Liver (tissue), 9 donors: Measurements from ENCODE around the gene ZDHHC8. TPM values are rescaled to one million over a fixed set of nuclear protein-coding genes. Genes with fewer than 3 reads are reported as not detected.

Experiments used
- DNase-seq: peaks from one replicate; pipeline ENCODE4 v3.0.0-alpha.2; 2017; ENCODE audit warnings: low spot score
- H3K27ac ChIP-seq, 2 donors: one replicate each; pipeline ENCODE4 v1.7.0; 2013; ENCODE audit warnings: inconsistent platforms in 2 of 2, low read length in 2 of 2, control low read depth in 1 of 2, low read depth in 1 of 2, mild to moderate bottlenecking in 1 of 2
- H3K27me3 ChIP-seq, 4 donors: one replicate each; pipeline versions ENCODE4 v1.6.1 to v1.7.0; 2013; ENCODE audit warnings: low read length in 3 of 4, inconsistent platforms in 1 of 4, mild to moderate bottlenecking in 1 of 4, moderate library complexity in 1 of 4; ENCODE audit not compliant: control insufficient read depth in 4 of 4, insufficient read depth in 4 of 4
- H3K36me3 ChIP-seq, 4 donors: one replicate each; pipeline versions ENCODE4 v1.6.1 to v1.7.0; 2013; ENCODE audit warnings: low read length in 3 of 4, mild to moderate bottlenecking in 3 of 4, low read depth in 1 of 4, moderate library complexity in 1 of 4; ENCODE audit not compliant: control insufficient read depth in 4 of 4, insufficient read depth in 3 of 4
- H3K4me1 ChIP-seq, 4 donors: one replicate each; pipeline versions ENCODE4 v1.6.1 to v1.7.0; 2013; ENCODE audit warnings: low read length in 3 of 4, mild to moderate bottlenecking in 3 of 4, moderate library complexity in 1 of 4; ENCODE audit not compliant: control insufficient read depth in 4 of 4, insufficient read depth in 4 of 4
- H3K4me3 ChIP-seq, 3 donors: one replicate each; pipeline versions ENCODE4 v1.6.1 to v1.7.0; 2013; ENCODE audit warnings: low read length in 3 of 3, control low read depth in 1 of 3, low read depth in 1 of 3, mild to moderate bottlenecking in 1 of 3
- H3K9ac ChIP-seq, 2 donors: one replicate each; pipeline ENCODE4 v1.7.0; 2013; ENCODE audit warnings: low read length in 2 of 2, mild to moderate bottlenecking in 2 of 2, moderate library complexity in 2 of 2, control low read depth in 1 of 2, low read depth in 1 of 2
- H3K9me3 ChIP-seq, 4 donors: one replicate each; pipeline versions ENCODE4 v1.6.1 to v1.7.0; 2013; ENCODE audit warnings: low read length in 3 of 4; ENCODE audit not compliant: control insufficient read depth in 4 of 4
- FOXA1 ChIP-seq: IDR thresholded peaks from 2 replicates; pipeline ENCODE4 v1.6.1; 2016; ENCODE audit warnings: antibody characterized with exemption
- FOXA2 ChIP-seq: IDR thresholded peaks from 2 replicates; pipeline ENCODE4 v1.6.1; 2016; ENCODE audit warnings: antibody characterized with exemption
- HNF4A ChIP-seq, 2 donors: conservative IDR thresholded peaks; 2 replicates each; pipeline ENCODE4 v1.6.1; 2016; ENCODE audit warnings: antibody characterized with exemption in 2 of 2, mild to moderate bottlenecking in 2 of 2
- JUND ChIP-seq, 2 donors: IDR thresholded peaks; 2 replicates each; pipeline ENCODE4 v1.6.1; 2016; ENCODE audit warnings: antibody characterized with exemption in 2 of 2
- NR2F2 ChIP-seq: IDR thresholded peaks from 2 replicates; pipeline ENCODE4 v1.6.1; 2016; ENCODE audit warnings: antibody characterized with exemption
- RAD21 ChIP-seq, 2 donors: IDR thresholded peaks; 2 replicates each; pipeline ENCODE4 v1.6.1; 2016; ENCODE audit warnings: antibody characterized with exemption in 2 of 2, mild to moderate bottlenecking in 2 of 2
- RXRA ChIP-seq, 2 donors: IDR thresholded peaks; 2 replicates each; pipeline ENCODE4 v1.6.1; 2017 to 2018; ENCODE audit warnings: antibody characterized with exemption in 2 of 2, mild to moderate bottlenecking in 1 of 2
- SP1 ChIP-seq: IDR thresholded peaks from 2 replicates; pipeline ENCODE4 v1.6.1; 2018; ENCODE audit warnings: antibody characterized with exemption, mild to moderate bottlenecking
- TAF1 ChIP-seq: conservative IDR thresholded peaks from 2 replicates; pipeline ENCODE4 v1.6.1; 2016; ENCODE audit warnings: antibody characterized with exemption, mild to moderate bottlenecking
- WGBS: extraction: QIAGEN DNeasy Blood & Tissue Kit; methylation state at CpG from one replicate; pipeline ENCODE4 v1.1.7; 2013; 5-methylcytosine and 5-hydroxymethylcytosine counted together
- polyA plus RNA-seq, 2 donors: library from polyadenylated mRNA; stranded (reverse) in 1 of 2; unstranded in 1 of 2; fragments of 200-250 nt in 1 of 2; fragments of >200 nt in 1 of 2; fragmentation: Nextera tagmentation in 1 of 2; extraction: Ambion mirVana in 1 of 2; gene quantifications; one replicate each; pipeline versions ENCODE4 v1.2.1 to v1.2.3, GENCODE V29; 2013 to 2015
- total RNA-seq, 2 donors: library from RNA; depleted of rRNA; stranded (reverse); fragments of >200 nt; gene quantifications; one replicate each; pipeline ENCODE4 v1.2.3, GENCODE V29; 2014
- TF ChIP-seq, protein P1 (sequence below): fragments of 150-350 bp; IDR thresholded peaks from 2 replicates; pipeline ENCODE4 v1.5.1; 2017; ENCODE audit warnings: improper control_type of control experiment, low read depth, low read length; ENCODE audit not compliant: missing input control
- TF ChIP-seq, protein P2 (sequence below): IDR thresholded peaks from 2 replicates; pipeline ENCODE4 v1.6.1; 2016; ENCODE audit warnings: antibody characterized with exemption, mild to moderate bottlenecking
- TF ChIP-seq, protein P3 (sequence below): IDR thresholded peaks from 2 replicates; pipeline ENCODE4 v1.6.1; 2016; ENCODE audit warnings: antibody characterized with exemption
- TF ChIP-seq, protein P4 (sequence below): IDR thresholded peaks from 2 replicates; pipeline ENCODE4 v1.6.1; 2016; ENCODE audit warnings: antibody characterized with exemption
- donor health status: healthy.
- donor health status: healthy.
- donor health status: healthy.
- donor health status: healthy.
- donor health status: healthy.

The ZDHHC8 gene
- total and polyA plus RNA-seq, 4 donors, result 2.9 to 11.8 (median 6.8) TPM

DNA sequence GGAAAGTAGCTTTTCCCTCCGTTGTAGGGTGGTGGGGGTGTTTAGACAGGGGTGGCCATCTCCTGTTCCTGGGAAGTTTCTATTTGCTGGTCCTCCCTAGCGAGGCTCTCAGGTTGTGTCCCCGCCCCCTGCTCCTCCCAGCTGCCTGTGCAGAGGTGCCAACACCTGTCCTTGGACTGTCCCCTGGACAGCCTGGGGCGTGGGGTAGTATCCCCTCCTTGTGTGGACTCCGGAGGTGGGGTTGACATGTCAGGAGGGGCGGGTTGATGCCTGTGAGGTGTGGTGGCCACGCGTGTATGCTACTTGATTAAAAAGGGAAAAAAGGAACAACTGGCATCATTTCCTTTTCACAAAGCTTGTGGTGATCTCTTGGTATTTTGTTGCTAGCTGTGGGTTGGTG is 30.0 kb upstream of the ZDHHC8 start (continued):
- TF ChIP-seq, protein P1, sequence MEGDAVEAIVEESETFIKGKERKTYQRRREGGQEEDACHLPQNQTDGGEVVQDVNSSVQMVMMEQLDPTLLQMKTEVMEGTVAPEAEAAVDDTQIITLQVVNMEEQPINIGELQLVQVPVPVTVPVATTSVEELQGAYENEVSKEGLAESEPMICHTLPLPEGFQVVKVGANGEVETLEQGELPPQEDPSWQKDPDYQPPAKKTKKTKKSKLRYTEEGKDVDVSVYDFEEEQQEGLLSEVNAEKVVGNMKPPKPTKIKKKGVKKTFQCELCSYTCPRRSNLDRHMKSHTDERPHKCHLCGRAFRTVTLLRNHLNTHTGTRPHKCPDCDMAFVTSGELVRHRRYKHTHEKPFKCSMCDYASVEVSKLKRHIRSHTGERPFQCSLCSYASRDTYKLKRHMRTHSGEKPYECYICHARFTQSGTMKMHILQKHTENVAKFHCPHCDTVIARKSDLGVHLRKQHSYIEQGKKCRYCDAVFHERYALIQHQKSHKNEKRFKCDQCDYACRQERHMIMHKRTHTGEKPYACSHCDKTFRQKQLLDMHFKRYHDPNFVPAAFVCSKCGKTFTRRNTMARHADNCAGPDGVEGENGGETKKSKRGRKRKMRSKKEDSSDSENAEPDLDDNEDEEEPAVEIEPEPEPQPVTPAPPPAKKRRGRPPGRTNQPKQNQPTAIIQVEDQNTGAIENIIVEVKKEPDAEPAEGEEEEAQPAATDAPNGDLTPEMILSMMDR, result no peak

DNA sequence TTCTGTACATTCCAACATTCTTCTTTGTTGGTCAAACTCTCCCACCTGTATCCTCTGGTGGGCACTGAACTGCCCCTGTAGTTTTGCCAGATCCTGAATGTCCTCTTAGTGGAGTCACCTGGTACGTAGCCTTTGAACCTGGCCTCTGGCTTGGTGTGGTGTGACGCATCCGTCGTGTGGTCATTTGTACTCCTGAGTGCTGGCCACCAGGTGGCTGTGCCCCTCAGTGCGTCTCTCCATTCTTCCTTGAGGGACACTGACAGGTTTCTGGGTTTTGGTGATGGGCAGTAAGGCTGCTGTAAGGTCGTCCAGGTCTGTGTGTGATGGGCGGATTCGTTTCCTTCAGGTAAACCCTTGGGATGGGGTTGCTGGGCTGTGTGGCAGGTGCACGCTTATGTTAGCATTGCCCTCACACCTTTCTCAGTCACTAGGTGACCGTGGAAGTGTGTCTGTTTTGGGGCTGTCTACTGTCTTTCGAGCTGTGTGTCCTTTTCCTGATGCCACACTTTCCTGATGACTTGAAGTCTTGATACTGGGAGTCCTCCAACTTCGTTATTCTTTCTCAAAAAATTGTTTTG is 29.3 kb upstream of the ZDHHC8 start:
- 73% methylated on average over 12 of the region's 12 CpGs for WGBS
- TF ChIP-seq, protein P1, result peak; percentile 34
- TF ChIP-seq HNF4A (conservative IDR thresholded peaks at IDR 0.05) (peak in 1 of 2 donors; percentile 51), FOXA2 (no peak), RXRA (IDR thresholded peaks at IDR 0.05) (no peak), TAF1 (no peak), RAD21 (IDR thresholded peaks at IDR 0.05) (peak in 1 of 2 donors; percentile 69), SP1 (no peak)
- TF ChIP-seq, protein P2, sequence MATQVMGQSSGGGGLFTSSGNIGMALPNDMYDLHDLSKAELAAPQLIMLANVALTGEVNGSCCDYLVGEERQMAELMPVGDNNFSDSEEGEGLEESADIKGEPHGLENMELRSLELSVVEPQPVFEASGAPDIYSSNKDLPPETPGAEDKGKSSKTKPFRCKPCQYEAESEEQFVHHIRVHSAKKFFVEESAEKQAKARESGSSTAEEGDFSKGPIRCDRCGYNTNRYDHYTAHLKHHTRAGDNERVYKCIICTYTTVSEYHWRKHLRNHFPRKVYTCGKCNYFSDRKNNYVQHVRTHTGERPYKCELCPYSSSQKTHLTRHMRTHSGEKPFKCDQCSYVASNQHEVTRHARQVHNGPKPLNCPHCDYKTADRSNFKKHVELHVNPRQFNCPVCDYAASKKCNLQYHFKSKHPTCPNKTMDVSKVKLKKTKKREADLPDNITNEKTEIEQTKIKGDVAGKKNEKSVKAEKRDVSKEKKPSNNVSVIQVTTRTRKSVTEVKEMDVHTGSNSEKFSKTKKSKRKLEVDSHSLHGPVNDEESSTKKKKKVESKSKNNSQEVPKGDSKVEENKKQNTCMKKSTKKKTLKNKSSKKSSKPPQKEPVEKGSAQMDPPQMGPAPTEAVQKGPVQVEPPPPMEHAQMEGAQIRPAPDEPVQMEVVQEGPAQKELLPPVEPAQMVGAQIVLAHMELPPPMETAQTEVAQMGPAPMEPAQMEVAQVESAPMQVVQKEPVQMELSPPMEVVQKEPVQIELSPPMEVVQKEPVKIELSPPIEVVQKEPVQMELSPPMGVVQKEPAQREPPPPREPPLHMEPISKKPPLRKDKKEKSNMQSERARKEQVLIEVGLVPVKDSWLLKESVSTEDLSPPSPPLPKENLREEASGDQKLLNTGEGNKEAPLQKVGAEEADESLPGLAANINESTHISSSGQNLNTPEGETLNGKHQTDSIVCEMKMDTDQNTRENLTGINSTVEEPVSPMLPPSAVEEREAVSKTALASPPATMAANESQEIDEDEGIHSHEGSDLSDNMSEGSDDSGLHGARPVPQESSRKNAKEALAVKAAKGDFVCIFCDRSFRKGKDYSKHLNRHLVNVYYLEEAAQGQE, result no peak
- TF ChIP-seq, protein P3, sequence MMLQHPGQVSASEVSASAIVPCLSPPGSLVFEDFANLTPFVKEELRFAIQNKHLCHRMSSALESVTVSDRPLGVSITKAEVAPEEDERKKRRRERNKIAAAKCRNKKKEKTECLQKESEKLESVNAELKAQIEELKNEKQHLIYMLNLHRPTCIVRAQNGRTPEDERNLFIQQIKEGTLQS, result no peak
- Histone ChIP-seq H3K9me3 (no peaks in the 10 kb centered on the region), H3K4me1 (peaks cover 0 to 31% (median 18%) of the 10 kb centered on the region in 4 donors), H3K36me3 (peaks cover 13 to 34% (median 20%) of the 10 kb centered on the region in 4 donors), H3K27ac (peak overlapping the region; percentile 51 to 56), H3K9ac (peak overlapping the region in 1 of 2 donors; percentile 38), H3K4me3 (no peak overlapping the region), H3K27me3 (no peaks in the 10 kb centered on the region)
- no peak for DNase-seq

DNA sequence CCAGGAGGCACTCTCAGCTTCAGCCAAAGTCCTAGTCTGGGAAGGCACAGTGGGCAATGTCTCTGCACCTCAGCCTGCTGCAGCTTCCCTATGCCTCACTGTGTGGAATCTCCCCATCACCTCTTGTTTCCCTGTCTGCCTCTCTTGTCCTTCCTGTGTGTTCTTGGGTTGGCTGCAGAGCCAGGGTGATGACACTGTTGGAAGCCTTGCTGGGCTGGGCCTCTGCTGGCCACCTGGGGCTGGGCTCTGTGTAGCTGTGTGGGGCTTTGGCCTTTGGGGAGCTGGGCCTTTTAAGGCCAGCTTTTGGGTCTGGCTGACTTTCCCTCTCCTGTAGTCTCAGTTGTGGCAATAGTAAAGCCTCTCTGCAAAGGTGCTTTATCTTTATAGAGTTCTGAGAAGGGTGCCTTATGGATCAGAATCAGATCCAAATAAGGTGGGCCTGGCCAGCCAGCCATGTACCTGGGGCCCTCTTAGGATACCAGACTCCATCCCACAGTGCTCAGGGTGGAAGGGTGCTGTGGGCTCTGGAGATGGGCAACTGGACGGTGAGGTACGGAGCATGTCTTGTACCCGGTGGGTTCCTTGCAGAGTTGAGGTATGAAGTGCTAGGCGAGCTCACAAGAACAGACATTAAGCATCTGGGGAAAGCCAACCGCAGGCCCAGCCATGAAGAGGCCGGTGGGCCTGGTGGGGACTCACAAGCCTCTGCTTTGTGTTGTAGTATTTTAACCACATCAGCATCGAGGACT is 26.0 kb upstream of the ZDHHC8 start:
- H3K9me3 ChIP-seq, result no peaks in the 10 kb centered on the region
- H3K27me3 ChIP-seq, result no peaks in the 10 kb centered on the region
- H3K4me1 ChIP-seq, result peaks cover 0 to 31% (median 18%) of the 10 kb centered on the region in 4 donors
- 91% methylated on average over 7 of the region's 7 CpGs for WGBS
- no peak overlapping the region for H3K9ac ChIP-seq
- DNase-seq, result no peak
- H3K27ac ChIP-seq, result no peak overlapping the region
- H3K4me3 ChIP-seq, result no peak overlapping the region
- TF ChIP-seq, protein P4, sequence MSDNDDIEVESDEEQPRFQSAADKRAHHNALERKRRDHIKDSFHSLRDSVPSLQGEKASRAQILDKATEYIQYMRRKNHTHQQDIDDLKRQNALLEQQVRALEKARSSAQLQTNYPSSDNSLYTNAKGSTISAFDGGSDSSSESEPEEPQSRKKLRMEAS, result no peak
- TF ChIP-seq JUND (IDR thresholded peaks at IDR 0.05) (no peak), FOXA1 (no peak), TAF1 (no peak), NR2F2 (no peak)
- peaks cover 18 to 55% (median 34%) of the 10 kb centered on the region in 4 donors for H3K36me3 ChIP-seq
